ENCODE data around the gene CCDC185.

DNA sequence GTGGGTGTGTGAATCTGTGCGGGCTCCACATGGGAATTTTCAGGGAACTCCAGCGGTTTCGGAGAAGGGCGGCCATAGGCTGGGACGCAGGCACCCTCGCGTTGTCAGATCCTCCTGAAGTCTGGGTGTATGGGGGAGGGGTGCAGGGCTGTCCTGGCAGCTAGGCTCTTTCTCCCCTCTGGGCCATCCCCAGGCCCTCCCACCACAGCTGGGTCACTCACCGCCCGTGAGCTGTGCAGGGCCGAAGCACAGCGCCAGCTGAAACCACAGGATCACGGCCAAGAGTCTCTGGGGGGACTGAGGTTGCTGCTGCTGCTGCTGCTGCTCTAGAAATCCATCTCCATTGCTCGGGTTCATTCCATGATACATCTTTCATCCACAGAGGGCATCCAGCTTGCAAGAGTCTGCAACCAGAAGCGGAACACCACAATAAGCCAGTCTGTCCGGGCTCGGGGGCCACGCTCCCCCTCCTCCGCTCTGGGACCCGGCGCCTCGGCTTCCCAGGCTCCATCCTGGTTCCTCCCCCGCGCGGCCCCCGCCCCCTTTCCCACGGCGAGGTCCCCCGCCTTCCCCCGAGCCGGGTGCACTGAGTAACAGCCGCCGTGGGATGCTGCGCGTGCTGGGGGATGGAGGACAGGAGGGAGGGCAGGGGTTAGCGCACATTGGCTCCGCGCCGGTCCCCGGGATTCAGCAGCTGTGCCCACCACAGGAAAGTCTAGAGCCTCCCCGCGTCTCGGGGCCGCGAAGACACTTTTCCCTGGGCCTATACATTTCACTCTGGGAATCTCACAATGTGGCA, 30.0 kb upstream of the CCDC185 start:
- TF ChIP-seq POLR2AphosphoS5 (IDR thresholded peaks at IDR 0.05; ENCODE audit: low read depth, low read length) (no peak), FOXP2 (optimal IDR thresholded peaks at IDR 0.05; ENCODE audit: borderline replicate concordance, extremely low read depth, extremely low read length, insufficient read depth) (no peak), TAF1 (IDR thresholded peaks at IDR 0.05; ENCODE audit: borderline replicate concordance, insufficient read depth, low read length) (no peak), SIN3A (IDR thresholded peaks at IDR 0.05; ENCODE audit: borderline replicate concordance, insufficient read depth, low read length) (no peak)
